Measurements from ENCODE around the gene KLHL10. TPM values are rescaled to one million over a fixed set of nuclear protein-coding genes. Genes with fewer than 3 reads are reported as not detected.

The KLHL10 gene
- total RNA-seq (2014; rRNA removed; shearing (Covaris generic)), result not detected in 2 replicates

DNA sequence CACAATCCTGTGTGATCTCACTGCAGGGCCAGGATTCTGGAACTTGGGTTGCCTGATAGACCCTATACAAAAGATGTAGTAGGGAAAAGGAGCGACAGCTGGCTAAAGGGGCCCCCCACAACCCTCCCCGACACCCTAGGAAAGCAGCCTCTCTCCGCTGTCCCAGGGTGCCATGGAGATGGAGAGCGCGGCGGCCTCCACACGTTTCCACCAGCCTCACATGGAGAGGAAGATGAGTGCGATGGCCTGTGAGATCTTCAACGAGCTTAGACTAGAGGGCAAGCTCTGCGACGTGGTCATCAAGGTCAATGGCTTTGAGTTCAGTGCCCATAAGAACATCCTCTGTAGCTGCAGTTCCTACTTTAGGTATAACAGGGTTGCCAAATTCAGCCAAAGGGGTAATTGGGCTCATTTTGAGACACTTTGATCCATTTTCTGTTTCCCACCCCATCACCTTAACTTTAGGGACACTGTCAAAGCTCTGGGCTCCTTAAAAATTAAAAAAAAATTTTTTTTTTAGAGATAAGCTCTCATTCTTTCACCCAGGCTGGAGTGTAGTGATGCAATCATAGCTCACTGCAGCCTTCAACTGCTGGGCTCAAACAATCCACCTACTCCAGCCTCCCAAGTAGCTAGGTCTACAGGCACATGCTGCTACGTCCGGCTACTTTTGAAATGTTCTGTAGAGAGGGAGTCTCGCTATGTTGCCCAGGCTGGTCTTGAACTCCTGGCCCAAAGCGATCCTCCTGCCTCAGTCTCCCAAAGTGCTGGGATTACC, at the start of gene KLHL10:
Gene KLHL10 (plus strand): TSS at position 65 of the 778 bp plus-strand sequence. CDS start 108 bp downstream, at position 173.
- DNase-seq (ENCODE audit: low spot score), result no peak

- DNase-seq (ENCODE audit: low spot score), result peak; percentile 92
These were observed 44.5 kb upstream of the KLHL10 start for GRCh38 chr17:41792845-41793783.

DNA sequence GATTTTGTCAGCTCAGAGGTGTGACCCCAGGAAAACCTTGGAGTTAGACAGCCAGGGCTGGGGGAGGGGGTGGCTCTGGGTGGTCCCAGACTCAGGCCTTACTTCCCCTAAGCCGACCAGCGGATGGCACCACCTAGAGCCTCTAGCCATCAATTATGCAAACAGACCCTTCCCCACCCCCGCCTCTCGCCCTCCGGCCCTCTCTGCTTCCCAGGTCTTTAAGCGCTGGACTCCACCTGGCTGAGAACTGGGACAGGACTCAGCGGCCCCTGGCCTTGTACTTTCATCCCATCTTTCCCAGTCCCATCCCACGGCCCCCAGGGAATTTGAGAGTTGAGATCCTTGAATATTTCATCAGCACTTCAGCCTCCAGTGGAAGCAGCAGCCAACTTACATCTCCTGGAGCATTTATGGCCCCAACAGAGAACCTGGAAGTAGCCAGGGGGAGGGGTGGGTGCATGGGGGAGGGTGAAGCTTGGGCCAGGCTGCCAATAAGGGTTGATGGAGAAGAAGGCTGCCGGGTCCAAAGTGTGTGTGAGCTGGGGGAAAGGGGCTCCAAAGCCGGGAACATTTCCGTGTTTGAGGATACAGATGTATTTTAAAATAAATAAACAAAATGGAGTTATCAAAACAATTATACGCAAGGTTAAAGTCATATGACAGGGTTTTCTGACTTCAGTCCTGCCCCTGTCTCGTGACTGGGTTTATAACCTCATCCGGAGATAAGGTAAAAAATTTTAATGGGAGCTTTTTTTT, 43.7 kb upstream of the KLHL10 start:
- DNase-seq (ENCODE audit: low spot score), result peak; percentile 62

DNA sequence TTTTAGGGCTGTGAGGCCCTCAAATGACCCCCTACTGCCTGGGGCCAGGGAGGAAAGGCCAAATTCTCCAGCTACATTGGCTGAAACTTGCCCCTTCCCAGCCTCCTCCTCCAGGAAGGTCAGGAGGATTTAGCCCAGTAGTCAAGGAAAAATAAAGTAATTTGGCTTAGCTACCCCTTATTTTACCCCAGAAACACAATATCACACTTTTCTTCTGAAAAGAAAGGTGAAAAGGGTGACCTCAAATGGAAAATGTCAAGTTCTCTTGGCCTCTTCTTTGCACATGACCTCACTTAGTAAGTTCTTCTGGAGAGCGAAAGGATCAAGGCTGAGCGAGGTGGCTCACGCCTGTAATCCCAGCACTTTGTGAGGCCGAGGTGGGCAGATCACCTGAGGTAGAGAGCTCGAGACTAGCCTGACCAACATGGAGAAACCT, 43.1 kb upstream of the KLHL10 start:
- DNase-seq (ENCODE audit: low spot score), result no peak

DNA sequence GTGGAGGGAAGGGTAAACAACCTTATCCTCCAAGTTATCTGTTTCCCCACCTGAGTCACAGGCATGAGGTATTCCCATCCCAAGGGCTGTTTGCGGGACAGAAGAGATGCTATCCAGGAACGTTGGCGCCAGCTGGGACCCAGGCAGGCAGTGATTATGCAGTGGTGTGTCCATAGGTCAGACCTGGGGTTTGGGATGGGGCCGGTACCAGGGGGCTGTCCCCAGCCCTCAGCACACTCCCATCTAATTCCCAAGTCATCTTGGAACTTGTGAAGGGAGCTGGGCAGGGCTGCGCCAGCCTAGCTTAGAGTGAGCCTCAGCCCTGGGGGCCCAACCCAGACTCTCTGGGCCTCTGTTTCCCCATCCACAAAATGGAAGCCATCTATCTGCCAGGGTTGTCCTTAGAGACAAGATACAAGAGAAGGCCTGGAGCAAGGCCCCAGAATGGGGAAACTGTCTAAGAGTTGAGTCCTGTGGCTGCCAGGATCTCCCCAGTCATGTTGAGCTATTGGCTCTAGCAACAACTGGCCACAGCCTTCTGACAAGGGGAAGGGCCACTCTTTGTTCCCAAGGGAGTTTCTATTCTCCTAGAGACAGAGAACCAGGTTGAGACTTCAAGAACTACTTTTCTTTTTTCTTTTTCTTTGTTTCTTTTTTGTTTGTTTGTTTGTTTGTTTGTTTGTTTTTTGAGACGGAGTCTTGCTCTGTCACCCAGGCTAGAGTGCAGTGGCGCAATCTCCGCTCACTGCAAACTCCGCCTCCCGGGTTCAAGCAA, 41.3 kb upstream of the KLHL10 start:
- no peak for DNase-seq (ENCODE audit: low spot score)

- no peak for DNase-seq (ENCODE audit: low spot score)
These were observed 40.2 kb upstream of the KLHL10 start for GRCh38 chr17:41797377-41797776.

GRCh38 chr17:41799366-41799765, 38.3 kb upstream of the KLHL10 start:
- no peak for DNase-seq (ENCODE audit: low spot score)

- DNase-seq (ENCODE audit: low spot score), result no peak
These were observed 36.8 kb upstream of the KLHL10 start for GRCh38 chr17:41800601-41801373.

DNA sequence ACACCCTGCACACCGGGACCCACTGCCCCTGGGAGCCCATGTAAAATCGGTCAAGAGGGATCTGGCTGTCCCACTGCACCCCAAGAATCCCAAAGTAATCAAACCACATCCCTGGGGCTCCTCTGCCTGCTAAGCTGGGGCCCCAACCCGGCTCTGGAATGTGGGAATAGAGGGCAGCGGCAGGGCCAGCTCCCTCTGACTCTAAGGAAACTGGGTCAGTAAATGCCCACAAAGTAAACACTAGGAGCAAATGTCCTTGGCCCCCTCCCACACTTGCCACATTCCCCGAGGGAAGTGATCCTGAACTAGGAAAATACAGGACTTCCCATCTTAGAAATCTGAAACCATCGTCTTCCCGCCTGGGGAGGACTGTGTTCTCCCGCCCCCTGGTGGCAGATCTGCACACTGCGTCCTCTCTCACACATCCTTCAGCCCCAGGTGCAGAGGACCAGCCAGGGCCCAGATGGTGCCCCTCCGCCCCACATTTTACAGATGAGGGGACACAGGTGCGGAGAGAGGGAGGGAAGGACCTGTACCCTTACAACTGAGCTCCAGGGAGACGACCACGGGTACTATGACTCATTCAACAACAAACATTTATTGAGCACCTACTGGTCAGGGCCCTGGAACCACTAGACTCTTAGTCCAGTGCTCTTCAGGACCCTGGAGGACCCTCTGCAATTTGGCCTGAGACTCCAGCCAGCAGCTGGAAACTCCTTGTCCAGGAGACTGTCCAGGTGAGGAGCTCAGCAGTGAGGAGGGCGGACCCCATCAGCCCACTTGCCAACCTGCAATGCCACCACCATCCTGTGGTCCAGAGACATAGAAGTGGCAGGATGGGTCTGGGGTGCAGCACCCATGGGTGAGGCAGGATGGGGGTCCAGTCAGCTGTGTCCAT, 36.0 kb upstream of the KLHL10 start:
- DNase-seq (ENCODE audit: low spot score), result peak; percentile 84

GRCh38 chr17:41803049-41804020, 34.3 kb upstream of the KLHL10 start:
- DNase-seq (ENCODE audit: low spot score), result no peak

- no peak for DNase-seq (ENCODE audit: low spot score)
These were observed 30.8 kb upstream of the KLHL10 start for GRCh38 chr17:41806685-41807445.

DNA sequence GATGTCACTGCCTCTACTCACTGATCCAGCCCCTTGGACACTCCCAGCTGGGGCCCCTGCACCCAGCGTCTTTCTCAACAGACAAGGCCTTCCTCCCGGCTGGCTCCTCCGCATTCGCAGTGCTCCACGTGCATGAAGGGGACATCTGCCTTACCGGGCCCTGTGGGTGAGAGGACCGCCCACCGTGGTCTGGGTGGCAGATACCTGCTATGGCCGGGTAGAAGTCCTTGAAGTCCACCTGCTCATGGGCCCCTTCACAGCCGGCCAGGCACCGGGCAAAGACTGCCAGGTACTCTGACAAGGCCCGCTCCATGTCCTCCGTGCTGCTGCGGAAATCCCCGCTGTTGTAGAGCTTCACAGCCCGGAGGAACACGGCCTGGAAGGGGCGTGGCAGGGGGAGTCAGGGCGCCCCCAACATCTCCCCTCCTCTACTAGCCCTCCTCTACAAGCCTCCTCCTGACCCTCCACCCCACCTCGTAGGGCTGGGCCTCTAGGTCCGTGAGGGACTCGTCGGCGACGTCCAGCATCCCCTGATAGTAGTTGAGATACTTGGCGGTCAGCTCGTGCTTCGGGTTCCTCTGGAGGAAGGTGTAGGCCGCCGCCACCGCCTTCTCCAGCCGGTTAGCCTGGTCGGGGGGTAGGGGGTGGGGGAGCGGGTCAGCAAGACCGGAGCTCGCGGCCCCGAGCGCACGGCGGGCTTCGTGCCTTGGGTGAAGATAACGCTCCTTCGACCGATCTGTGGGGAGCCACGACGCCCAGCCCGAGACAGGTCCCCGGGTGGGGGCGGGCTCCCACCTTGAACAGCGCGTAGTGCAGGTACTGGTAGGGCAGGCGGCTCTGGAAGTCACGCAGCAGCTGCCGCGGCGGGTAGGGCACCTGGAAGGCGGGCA, 26.7 kb upstream of the KLHL10 start:
- no peak for DNase-seq (ENCODE audit: low spot score)

- DNase-seq (ENCODE audit: low spot score), result peak; percentile 63
These were observed 25.9 kb upstream of the KLHL10 start, which contains the start of gene P3H4 for GRCh38 chr17:41811549-41812380. P3H4 (minus strand) TSS chr17:41811949; CDS start chr17:41811915, 34 bp downstream.

- DNase-seq (ENCODE audit: low spot score), result peak; percentile 84
These were observed 25.1 kb upstream of the KLHL10 start, which contains the start of gene FKBP10 for GRCh38 chr17:41812381-41813151. FKBP10 (plus strand) TSS chr17:41813004; CDS start chr17:41813035, 31 bp downstream.

Measured in H4 (cell line).